Fibroblast of skin of left biceps (primary cell): ENCODE measurements around the gene KLHL3.

Source experiments
- DNase-seq, 2 experiments: peaks; one replicate each; pipeline ENCODE4 v3.0.0-alpha.2; 2013; ENCODE audit warnings: low read depth in 2 of 2

KLHL3 gene

DNA sequence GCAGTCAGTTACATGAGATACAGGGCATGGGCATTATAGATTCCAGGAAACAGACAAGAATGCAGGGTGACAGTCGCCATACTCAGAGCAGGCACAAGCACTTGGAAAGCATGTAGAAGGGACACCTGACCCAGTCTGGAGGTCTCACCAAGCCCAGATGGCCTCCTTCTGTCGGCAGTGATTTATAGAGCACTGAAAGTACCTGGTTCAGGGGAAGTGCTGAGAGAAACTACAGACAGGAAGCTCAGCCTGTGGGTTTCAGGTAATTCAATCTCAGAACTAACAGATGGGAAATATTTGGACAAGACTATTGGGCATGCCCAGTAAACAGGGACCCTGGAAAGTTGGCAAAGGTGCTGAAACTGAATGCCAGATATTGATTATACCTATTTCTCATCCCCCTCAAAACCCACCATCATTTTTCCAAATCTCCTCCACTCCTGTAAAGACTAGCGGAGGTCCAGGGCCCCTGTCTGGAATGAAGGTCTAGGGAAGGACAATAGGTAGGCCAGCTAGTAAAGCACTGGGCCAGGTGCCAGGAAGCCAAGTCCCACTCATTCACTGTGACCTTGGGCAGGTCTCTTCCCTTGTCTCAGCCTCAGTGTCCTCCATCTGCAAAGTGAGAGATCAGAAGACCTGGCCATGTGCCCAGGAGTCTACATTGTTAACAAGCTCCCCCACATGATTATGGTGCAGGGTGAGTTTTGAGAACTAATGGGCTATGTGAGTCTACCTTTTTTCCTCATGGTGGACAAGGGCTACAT, 26.9 kb downstream of the KLHL3 start:
- no peak for DNase-seq

DNA sequence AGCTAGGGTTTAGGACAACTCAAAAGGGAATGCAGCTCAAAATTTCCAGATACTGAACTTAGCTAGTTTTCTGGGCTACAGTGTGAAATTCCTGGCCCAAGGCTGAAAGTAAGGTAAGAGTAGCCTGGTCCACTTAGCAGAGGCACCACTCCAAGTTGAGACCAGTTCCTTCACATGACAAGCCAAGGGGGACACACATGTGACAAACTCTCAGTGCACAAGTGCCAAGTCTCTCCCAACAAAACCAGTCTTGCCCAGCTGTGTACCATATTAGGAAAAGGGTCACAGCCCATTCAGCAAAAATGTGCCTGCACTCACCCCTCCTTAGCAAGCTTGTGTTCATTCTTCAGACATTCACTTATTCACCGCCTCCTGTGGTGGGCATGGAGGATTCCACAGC, 27.8 kb downstream of the KLHL3 start:
- no peak for DNase-seq

DNA sequence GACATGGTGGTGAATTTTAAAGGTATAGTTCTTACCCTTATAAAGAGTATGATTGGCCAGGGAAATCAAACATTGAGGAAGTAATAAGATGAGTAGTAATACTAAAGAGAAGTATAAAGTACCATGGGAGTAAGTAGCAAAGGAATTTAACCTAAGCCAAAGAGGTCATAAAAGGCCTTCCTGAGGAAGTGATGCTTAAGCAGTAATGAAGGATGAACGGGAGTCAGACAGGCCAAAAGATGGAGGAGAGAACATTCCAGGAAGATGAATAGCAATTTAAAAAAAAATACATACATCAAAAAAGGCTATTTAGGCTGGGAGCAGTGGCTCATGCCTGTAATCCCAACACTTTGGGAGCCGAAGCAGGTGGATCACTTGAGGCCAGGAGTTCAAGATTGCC, 29.0 kb downstream of the KLHL3 start:
- DNase-seq, result no peak

DNA sequence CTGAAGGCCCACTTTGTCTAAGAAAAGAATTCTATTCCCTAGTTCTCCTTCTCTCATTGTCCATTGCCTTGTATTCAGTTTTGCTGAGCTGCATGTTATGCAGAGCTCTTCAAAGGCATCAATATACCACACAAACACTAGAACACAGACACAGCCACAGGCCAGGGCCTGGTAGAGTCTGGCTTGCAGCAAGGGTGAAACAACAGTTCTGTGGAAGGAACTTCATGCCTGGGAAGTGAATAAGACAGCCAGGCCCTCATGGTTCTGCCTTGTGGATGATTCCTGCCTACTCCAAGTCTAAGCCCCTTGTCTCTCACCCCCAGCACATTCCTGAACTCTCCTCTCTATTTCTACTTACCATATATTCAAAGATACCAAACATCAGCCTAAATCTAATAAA, 30.8 kb downstream of the KLHL3 start:
- DNase-seq, result no peak

DNA sequence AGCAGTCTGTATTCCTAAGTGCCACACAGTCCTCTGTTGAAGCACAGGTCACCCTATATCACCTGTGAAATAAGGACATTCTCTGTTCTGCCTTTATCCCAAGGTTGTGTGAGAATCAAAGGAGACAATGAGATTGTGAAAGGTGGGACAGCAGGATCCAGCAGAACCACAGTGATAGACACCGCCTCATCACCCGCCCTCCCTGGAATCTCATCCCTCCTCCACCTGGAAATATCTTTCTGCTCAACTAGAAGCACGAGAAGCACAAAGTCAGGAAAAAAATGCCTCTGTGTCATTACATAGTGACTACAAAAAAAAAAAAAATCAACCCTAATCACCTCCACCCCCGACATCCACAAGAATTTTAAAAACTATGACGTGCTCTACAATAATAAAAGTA, 32.3 kb downstream of the KLHL3 start:
- no peak for DNase-seq

DNA sequence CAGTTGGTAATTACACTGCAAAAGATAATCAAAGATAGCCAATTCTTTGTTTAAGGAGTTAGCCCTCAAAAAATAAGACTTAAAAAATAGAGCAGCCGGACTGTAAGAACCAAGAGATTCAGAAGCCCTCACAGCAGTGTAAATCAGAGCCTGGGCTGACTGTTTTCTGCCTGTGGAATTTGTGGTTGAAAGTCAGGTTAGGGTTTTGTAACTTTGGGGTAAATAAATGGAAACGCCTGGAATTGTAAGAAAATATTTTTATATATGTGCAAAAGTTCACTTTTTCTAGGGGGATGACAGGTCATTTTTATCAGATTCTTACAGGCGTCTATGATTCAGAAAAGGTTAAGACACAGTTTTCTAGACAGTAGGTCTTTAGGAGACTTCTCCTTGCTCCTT, 35.6 kb downstream of the KLHL3 start:
- no peak for DNase-seq

DNA sequence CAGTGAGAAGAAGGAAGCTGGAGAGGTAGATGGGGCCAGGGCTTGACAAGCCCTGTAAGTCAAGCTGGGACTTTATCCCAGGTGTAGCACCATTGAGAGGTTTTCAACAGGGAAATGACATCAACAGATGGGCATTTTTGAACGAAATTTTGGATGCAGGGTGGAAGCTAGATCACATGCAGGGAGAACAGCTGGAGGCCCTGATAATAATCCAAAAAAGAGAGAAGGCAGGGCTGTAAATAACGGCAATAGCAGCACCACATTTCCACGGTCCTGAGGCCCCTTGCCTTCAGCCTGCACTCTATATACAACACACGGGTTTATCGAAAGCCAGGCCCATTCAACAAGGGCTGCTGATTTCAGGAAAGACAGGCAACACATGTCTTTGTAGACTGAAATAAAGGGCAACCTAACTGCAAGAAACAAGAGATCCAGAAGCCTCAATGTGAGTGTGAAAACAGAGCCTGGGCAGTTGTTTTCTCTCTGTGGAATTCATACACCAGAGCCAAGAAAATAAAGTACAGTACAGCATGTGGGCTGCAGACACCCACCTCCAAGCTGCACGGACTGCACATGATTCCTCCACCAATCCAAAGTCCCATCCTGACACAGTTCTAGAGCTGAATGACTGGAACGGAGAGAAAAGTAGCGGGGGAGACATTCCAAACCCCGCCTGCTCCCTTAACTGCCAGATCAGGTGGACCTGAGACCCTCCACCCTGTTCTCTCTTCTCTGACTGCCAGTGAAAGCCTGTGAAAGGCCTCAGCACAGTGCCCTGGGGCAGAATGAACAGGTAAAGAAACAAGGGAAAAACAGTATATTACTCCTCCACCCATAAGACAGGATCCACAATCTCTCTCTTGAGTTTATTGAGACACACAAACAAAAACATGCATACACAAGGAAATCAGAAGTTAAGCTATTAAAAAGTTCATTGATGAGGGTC, 36.3 kb downstream of the KLHL3 start:
- DNase-seq, result no peak

DNA sequence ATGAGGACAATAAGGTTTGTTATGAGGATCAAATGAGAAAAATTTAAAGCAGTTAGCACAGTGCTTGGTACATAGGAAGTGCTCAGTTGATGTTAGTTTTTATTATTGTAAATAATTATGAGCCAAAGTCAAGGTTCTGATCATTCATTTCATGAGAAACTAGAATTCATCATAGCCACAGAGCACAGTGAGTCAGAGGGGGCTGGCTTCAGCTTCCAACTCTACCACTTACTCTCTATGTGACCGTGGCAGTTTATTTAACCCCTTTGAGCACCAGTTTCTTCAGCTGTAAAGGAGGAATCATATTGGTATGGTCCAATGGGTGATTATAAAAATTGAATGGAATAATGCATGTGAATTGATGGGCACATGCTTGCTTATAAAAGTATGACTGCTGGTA, 39.4 kb downstream of the KLHL3 start:
- DNase-seq, result no peak

DNA sequence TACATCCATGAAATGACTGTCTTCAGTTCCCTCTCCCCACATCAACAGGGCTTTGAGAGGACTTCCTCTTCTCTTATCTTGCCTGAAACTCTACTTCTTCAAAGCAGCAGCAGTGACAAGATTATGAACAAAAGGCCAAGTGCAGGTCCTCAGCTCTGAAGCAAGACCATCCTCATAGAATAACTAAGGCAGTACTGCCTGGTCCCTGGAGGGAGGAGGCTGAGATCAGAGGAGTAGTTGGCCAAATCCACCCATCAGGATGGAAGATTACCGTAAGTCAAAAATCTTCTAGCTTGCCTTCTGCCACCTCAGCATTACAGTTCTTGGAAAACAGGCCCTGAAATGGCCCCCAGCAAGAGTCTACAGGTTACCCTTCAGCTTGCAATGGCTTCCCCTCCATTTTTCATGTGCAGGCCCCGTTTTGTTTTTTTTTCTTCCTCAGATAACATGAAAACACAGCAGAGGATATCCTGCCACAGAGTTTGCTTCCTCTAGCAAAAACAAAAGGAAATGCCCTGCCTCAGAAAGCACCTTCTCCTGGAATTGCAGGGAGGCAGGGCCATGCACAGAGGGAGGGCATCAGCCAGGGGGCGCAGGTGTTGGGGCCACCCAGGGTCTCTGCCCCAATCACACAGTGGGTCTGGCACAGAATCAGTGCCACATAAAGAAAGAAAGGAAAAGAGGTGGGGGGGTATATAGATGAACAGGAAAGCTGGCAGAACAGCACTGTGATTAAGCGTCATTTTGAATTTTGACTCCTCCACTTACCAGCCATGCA, 40.0 kb downstream of the KLHL3 start:
- DNase-seq, result no peak

DNA sequence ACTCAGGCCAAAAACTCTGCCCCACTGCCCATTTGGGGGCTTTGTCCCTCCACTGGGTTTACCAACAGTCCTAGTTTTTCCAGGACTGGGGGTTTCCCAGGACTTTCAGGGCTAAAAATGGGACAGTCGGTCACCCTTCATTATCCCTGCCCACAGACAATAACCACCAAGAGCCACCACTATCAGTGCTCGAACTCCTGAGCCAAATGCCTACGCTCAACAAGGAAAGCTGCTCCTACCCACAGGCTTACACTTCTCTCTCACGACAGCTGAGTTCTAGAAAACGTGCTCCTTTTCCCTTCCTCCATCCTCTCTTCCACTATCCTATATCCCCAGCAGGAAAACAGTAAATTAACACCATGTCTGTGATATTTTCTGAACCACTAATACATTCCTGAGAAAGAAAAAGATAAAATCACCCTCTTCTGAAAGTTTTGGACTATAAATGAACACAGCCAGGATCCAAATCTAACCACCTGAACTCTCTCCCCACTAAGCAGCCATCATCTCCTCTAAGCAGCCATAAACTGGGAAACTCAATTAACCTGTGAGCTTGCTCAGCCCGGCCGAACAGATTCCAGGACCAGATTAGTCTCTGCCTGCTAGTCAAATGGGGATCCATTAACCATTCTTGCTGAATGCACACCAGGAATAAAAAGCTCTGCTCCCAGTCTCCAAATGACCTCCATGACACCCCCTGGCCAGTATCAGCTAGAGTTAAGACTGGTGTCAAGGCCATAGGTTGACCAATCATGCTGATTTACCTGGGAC, 41.8 kb downstream of the KLHL3 start:
- no peak for DNase-seq

DNA sequence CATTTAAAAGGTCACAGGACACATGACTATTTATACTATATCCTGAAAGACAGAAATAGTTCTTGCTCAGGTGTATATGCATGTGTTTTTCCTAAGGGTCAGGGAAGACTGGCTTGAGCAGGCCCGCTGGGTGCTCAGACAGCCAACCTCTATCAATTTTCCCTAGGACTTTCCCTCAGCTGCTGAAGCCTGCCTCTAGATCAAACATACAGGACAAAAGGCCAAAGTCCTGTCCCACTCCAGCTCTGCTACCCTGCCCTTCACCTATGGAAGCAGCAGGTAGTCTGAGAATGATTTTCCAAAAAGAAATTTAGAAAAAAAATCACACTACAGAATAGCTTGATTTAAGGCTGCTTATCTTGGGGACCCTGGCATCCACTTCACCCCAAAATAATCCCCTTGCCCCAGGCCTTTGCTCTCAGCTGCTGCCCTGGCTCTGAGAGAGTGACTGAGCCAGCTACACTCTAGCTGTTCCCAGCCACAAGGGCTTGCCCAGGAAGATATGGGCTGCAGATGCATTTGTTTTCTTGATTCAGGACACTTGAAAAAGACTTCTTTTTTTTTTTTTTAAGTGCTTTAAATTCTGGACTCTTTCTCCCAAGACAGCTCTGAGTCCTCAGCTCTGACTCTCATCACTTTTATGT, 42.5 kb downstream of the KLHL3 start:
- no peak for DNase-seq

DNA sequence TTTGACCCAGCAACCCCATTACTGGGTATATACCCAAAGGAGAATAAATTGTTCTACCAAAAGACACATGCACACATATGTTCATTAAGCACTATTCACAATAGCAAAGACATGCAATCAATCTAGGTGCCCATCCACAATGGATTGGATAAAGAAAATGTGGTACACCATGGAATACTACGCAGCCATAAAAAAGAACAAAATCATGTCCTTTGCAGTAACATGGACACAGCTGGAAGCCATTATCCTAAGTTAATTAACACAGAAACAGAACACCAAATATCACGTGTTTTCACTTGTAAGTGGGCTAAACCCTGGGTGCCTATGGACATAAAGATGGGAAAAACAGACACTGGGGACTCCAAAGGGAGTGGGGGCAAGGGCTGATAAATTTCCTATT, 46.6 kb downstream of the KLHL3 start:
- DNase-seq, result no peak

DNA sequence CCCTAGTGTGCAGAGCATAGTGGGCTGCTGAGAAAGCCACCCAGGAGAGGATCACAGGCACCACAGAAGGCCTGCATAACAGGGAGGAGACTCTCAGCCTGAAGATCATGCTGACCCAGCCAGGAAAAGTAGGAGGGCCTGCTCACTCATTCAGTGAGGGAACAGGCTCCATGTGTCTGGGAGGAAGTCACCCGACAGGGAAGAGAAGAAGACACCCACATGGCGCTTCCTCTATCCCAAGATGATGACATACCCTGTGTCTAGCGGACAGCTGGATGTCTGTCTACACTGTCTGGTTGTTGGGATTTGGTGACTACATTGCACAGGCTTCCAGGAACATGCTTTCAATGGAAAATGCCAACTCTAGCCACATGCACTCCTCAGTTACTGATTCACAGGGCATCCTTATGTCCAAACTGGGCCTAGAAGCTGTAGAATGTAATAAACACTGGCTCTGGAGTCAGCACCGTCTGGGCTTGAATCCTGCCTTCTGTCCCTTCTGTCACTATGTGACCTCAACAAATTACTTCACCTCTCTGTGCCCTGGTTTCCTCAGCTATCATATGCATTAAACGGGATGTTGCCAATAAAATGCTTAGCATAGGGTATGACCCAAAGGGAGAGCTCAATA, 47.6 kb downstream of the KLHL3 start:
- DNase-seq, result no peak

DNA sequence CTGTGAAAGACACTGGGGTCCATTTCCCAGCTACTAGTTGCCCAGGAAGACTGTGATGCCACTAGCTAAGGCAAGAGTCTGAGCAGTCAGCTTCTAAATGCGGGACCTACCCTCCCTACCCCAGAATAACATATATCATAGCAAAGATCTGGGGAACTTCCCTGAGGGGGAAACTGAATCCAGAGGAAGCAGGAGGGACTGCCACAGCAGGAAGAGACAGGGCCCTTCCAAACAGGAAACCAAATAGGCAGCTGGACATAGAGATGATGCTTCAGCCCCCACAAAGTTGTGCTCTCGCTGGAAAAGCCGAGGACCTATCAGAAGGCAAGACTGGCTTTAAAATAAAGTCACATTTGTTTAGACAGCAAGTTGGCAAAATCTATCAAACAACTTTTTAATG, 51.1 kb downstream of the KLHL3 start:
- DNase-seq, result no peak

DNA sequence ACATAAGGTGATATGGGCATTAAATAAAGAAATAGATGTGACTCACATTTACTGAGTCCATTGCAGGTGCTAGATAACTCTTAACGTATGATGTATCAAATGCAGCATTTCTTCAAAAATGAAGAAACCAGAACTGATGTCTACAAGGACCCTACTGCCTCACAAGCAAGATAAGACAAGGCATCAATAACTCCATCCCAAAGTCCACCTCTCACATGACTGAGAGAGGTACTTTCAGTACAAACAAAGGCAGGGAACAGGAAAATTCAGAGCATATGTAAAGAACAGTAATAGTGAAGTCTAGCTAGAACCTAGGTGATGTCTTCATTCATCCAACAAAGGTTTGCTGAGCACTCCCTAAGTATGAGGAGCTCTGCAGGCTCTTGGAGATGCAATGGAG, 54.7 kb downstream of the KLHL3 start:
- DNase-seq, result no peak

DNA sequence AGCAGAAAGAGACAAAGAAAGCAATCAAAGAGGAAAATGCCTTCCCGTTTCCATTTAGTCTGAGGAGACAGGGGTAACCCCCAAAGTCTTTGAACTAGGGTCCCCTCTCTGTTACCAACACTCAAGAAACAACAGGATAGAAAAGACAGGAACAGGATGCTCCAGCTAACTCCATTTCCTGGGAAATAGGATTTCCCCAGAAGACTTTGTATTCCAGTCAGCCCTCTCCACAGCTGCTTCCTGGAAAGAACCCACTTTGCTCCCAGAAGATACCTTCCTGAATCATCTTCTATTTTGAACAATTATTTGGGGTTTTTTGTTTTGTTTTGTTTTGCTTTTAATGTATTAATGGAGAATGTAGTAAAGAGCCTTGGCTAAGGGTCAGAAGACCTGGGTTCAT, 56.0 kb downstream of the KLHL3 start:
- no peak for DNase-seq

DNA sequence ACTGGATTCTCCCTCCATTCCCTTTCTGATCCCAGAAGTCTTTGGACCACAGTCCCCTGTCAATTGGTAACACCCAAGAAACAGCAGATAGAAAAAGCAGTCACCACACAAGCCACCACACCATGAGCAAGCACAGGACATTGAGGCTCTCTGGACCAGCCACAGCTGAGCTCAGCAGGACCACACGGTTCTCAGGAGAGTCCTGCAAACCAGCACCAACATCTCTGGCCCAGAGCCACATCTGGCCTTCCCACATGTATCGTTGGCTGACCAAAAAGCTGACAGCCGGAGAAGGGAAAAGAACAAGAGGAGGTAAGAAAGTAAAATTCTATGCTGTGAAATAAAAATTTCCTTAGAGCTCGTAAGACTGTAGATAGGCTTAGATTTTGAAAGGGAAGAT, 56.7 kb downstream of the KLHL3 start:
- no peak for DNase-seq

DNA sequence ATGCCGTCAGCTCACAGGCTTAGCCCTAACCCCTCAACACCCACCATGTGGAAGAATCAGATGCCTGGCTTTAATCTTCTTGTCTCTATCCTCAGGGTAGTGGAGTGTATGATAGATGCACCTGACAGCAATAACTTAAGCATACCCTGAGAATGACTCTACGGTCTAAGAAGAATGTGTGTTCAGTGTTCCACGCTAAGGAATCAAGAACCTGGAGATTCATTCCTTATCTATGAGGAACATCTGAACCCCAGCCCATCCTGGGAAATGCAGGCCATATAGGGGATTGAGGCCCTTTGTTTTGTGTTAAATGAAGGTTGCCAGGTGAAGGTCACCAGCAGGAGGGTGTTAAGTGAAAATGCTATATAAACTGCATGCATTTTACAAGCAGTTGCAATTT, 63.0 kb downstream of the KLHL3 start:
- DNase-seq, result no peak

DNA sequence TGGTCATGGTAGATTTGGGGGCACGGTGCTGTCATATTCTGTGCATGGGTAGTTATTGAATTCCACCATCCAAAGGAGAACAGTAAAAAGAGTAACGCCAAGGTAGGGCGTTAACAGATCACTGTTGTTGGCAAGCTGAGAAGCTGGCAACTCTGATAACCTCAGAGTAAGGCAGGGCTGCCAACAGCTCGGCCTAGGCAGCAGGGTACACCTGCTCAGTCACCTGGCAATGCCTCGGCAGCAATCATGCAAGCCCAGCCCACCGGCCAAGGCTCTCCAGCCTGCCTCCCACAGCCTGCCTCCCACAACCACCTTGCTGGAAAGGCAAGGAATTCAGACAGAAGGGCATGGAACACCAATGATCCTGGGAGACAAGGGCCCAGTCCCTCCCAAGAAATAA, 63.9 kb downstream of the KLHL3 start:
- no peak for DNase-seq

DNA sequence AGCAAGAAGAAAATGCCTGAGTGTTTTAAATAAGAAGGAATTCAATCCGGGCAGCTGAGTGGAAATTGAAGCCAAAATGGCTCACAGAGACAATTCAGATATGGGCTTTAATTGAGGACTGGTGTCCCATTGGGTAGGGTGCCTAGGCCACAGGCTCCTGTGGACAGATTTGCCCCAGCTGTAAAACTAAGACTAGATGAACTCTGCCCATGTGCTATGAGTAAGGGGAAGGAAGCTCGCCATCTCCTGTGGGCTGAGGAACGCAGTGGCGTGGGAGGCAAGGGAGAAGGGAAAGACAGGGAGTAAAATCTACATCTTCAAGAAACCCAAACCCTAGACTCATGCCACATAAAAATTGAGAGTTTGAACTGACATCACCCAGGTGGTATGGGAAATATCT, 66.1 kb downstream of the KLHL3 start:
- DNase-seq, result no peak

DNA sequence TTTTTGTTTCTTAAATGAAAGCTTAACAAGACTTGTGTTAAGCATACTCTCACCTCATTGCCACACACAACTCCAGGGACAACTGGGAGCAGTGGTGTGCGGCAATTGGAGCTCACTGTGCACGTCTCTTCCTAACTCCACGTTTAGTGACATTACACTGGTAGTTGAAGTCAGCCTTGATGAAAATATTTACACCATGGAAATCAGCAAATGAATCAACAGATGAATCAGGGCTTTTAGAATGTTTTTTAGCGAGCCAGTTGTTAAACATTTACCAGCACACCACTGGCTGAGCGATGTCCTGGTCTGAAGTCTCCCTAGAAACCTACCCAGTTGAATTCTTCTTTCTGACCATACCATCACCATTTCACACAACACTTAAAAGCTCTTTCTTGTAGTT, 67.3 kb downstream of the KLHL3 start:
- no peak for DNase-seq
